ENCODE results near the gene C10orf88. TPM values are rescaled to one million over a fixed set of nuclear protein-coding genes. Genes with fewer than 3 reads are reported as not detected.
A peak's percentile ranks its signal among the peaks of the same experiment; 100 is the strongest.

The C10orf88 gene
- total and polyA plus RNA-seq, 4 experiments from 2014 or later, result 8.1 to 12.3 (median 10.1) TPM

GRCh38 chr10:122997864-122998263 lies 43.8 kb upstream of the C10orf88 start:
- intact Hi-C loops (cut with micrococcal nuclease), result no loop called here
- Mint-ChIP-seq H3K4me1 (peaks cover 23 to 41% (median 29%) of the 10 kb centered on the region in 4 donors), H3K27me3 (no peaks in the 10 kb centered on the region), H3K9me3 (peaks cover 0 to 5% (median 0%) of the 10 kb centered on the region in 8 donors), H3K27ac (peak overlapping the region in 2 of 7 donors; percentile 9 to 13), H3K36me3 (peaks cover 27 to 56% of the 10 kb centered on the region in 2 donors), H3K4me3 (no peak overlapping the region)
- ChIA-PET POLR2A (ENCODE audit: partially characterized antibody) (interaction anchor here (3.9 kb wide), 1 partner anchor 10 kb away, joined by 13 read pairs; the partner anchor contains the start of gene IKZF5), CTCF (ENCODE audit: partially characterized antibody) (interaction anchor here (0.7 to 1.5 kb wide), 3 partner anchors 10 to 18 kb away, joined by 3 read pairs; partner anchors contain the start of gene PSTK)
- Histone ChIP-seq H3K36me3 (ENCODE audit: insufficient read depth, low read length) (peaks cover 31% of the 10 kb centered on the region), H3K27me3 (ENCODE audit: insufficient read depth, low read length) (no peaks in the 10 kb centered on the region), H3K4me3 (ENCODE audit: low read length in 2 of 2) (no peak overlapping the region), H3K4me1 (ENCODE audit: insufficient read depth, low read length) (peaks cover 17% of the 10 kb centered on the region), H3K9me3 (ENCODE audit: control insufficient read depth in 1 of 2, low read length in 2 of 2) (no peaks in the 10 kb centered on the region), H3K27ac (ENCODE audit: low read depth, low read length) (no peak overlapping the region)
- no peak for DNase-seq

DNA sequence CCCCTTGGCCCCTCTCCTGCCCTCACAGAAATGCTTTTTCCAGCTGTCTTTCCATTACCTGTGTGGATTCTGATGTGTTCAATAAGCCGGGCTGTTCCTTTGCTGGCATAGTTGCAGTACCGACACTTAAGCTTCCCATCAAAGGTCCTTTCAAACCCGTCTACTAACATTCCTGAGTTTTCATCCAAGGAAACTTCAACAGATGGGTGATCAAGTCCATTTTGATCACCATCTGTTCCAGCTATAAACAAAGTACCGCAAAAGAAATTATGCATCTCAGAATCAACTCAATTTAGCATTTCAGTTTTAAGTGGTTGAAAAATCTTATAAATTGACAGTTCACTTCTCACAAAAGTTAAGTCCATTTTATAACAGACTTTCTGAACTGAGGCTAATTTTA lies 41.9 kb upstream of the C10orf88 start:
- DNase-seq, result no peak
- CTCF ChIA-PET (ENCODE audit: partially characterized antibody), result no interaction called here
- peak overlapping the region in 1 of 7 donors; percentile 69 for H3K27ac Mint-ChIP-seq
- peaks cover 23 to 60% of the 10 kb centered on the region in 2 donors for H3K36me3 Mint-ChIP-seq
- no peak overlapping the region for H3K4me3 Mint-ChIP-seq
- no peak overlapping the region for H3K4me3 ChIP-seq (ENCODE audit: low read length in 2 of 2)
- no peak overlapping the region for H3K27ac ChIP-seq (ENCODE audit: low read depth, low read length)
- peaks cover 17% of the 10 kb centered on the region for H3K4me1 ChIP-seq (ENCODE audit: insufficient read depth, low read length)
- no peaks in the 10 kb centered on the region for H3K27me3 Mint-ChIP-seq
- peaks cover 31% of the 10 kb centered on the region for H3K36me3 ChIP-seq (ENCODE audit: insufficient read depth, low read length)
- H3K4me1 Mint-ChIP-seq, result peaks cover 16 to 29% (median 23%) of the 10 kb centered on the region in 4 donors
- intact Hi-C loops (cut with micrococcal nuclease), result no loop called here
- H3K9me3 ChIP-seq (ENCODE audit: control insufficient read depth in 1 of 2, low read length in 2 of 2), result no peaks in the 10 kb centered on the region
- POLR2A ChIA-PET (ENCODE audit: partially characterized antibody), result interaction anchor here (3.9 kb wide), 1 partner anchor 12 kb away, joined by 13 read pairs; the partner anchor contains the start of gene IKZF5
- H3K27me3 ChIP-seq (ENCODE audit: insufficient read depth, low read length), result no peaks in the 10 kb centered on the region
- no peaks in the 10 kb centered on the region for H3K9me3 Mint-ChIP-seq

DNA sequence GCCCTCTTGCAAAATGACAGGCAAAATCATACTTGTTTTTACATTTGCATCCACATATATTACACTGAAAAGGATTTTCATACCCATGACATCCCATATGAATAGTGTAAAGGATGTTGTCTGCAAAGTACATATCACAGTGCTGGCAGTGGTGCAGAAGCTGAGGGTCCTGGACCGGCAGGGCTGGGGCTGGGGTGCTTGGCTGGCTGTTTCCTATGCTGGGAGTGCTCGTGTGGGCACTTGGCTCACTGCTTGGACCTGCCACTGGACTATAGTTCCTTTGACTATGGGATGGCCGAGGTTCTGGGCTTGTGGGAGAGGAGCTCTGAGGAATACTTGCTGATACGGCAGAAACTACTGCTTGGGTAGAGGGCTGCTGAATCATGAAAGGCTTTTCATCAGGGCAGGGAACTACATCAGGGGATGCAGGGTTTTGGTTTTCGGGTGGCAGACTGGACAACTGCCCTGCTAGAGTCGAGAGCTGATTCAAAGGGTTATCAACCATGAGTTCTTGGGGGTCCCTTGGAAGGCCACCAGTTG lies 39.8 kb upstream of the C10orf88 start:
- H3K4me3 Mint-ChIP-seq, result no peak overlapping the region
- H3K4me1 ChIP-seq (ENCODE audit: insufficient read depth, low read length), result no peaks in the 10 kb centered on the region
- peaks cover 4 to 9% (median 6%) of the 10 kb centered on the region in 4 donors for H3K4me1 Mint-ChIP-seq
- peaks cover 31% of the 10 kb centered on the region for H3K36me3 ChIP-seq (ENCODE audit: insufficient read depth, low read length)
- no peak for DNase-seq
- ChIA-PET CTCF (ENCODE audit: partially characterized antibody) (no interaction called here), POLR2A (ENCODE audit: partially characterized antibody) (no interaction called here)
- no peaks in the 10 kb centered on the region for H3K27me3 Mint-ChIP-seq
- no peak overlapping the region for H3K27ac ChIP-seq (ENCODE audit: low read depth, low read length)
- peak overlapping the region in 3 of 7 donors; percentile 32 to 57 (median 46) for H3K27ac Mint-ChIP-seq
- peaks cover 23 to 58% of the 10 kb centered on the region in 2 donors for H3K36me3 Mint-ChIP-seq
- no peaks in the 10 kb centered on the region for H3K9me3 ChIP-seq (ENCODE audit: control insufficient read depth in 1 of 2, low read length in 2 of 2)
- no peak overlapping the region for H3K4me3 ChIP-seq (ENCODE audit: low read length in 2 of 2)
- intact Hi-C loops (cut with micrococcal nuclease), result no loop called here
- no peaks in the 10 kb centered on the region for H3K27me3 ChIP-seq (ENCODE audit: insufficient read depth, low read length)
- H3K9me3 Mint-ChIP-seq, result no peaks in the 10 kb centered on the region

- Mint-ChIP-seq H3K9me3 (no peaks in the 10 kb centered on the region), H3K4me1 (peaks cover 0 to 5% (median 1%) of the 10 kb centered on the region in 4 donors), H3K4me3 (no peak overlapping the region), H3K27ac (no peak overlapping the region), H3K27me3 (no peaks in the 10 kb centered on the region), H3K36me3 (peaks cover 23 to 48% of the 10 kb centered on the region in 2 donors)
- Histone ChIP-seq H3K27ac (ENCODE audit: low read depth, low read length) (no peak overlapping the region), H3K9me3 (ENCODE audit: control insufficient read depth in 1 of 2, low read length in 2 of 2) (no peaks in the 10 kb centered on the region), H3K36me3 (ENCODE audit: insufficient read depth, low read length) (peaks cover 23% of the 10 kb centered on the region), H3K27me3 (ENCODE audit: insufficient read depth, low read length) (no peaks in the 10 kb centered on the region), H3K4me3 (ENCODE audit: low read length in 2 of 2) (no peak overlapping the region), H3K4me1 (ENCODE audit: insufficient read depth, low read length) (no peaks in the 10 kb centered on the region)
- DNase-seq, result no peak
- ChIA-PET POLR2A (ENCODE audit: partially characterized antibody) (no interaction called here), CTCF (ENCODE audit: partially characterized antibody) (interaction anchor here (2.8 to 3.0 kb wide), 2 partner anchors 10 to 12 kb away, joined by 9 to 12 read pairs; partner anchors contain the start of gene PSTK)
- intact Hi-C loops (cut with micrococcal nuclease), result no loop called here
These were observed 38.1 kb upstream of the C10orf88 start for GRCh38 chr10:122992031-122992585.

GRCh38 chr10:122990278-122990677 lies 36.3 kb upstream of the C10orf88 start:
- H3K36me3 ChIP-seq (ENCODE audit: insufficient read depth, low read length), result peaks cover 16% of the 10 kb centered on the region

GRCh38 chr10:122988501-122988900 lies 34.5 kb upstream of the C10orf88 start:
- no peak overlapping the region for H3K27ac Mint-ChIP-seq
- H3K27me3 Mint-ChIP-seq, result no peaks in the 10 kb centered on the region
- DNase-seq, result no peak
- H3K9me3 Mint-ChIP-seq, result no peaks in the 10 kb centered on the region
- no peaks in the 10 kb centered on the region for H3K36me3 ChIP-seq (ENCODE audit: insufficient read depth, low read length)
- H3K9me3 ChIP-seq (ENCODE audit: control insufficient read depth in 1 of 2, low read length in 2 of 2), result no peaks in the 10 kb centered on the region
- peaks cover 18 to 29% of the 10 kb centered on the region in 2 donors for H3K36me3 Mint-ChIP-seq
- ChIA-PET CTCF (ENCODE audit: partially characterized antibody) (no interaction called here), POLR2A (ENCODE audit: partially characterized antibody) (no interaction called here)
- no peaks in the 10 kb centered on the region for H3K27me3 ChIP-seq (ENCODE audit: insufficient read depth, low read length)
- H3K27ac ChIP-seq (ENCODE audit: low read depth, low read length), result no peak overlapping the region
- no peak overlapping the region for H3K4me3 ChIP-seq (ENCODE audit: low read length in 2 of 2)
- no peaks in the 10 kb centered on the region for H3K4me1 Mint-ChIP-seq
- no peak overlapping the region for H3K4me3 Mint-ChIP-seq
- no peaks in the 10 kb centered on the region for H3K4me1 ChIP-seq (ENCODE audit: insufficient read depth, low read length)
- intact Hi-C loops (cut with micrococcal nuclease), result no loop called here

More at GRCh38 chr10:122990278-122990677, 36.3 kb upstream of the C10orf88 start:
- H3K36me3 Mint-ChIP-seq, result peaks cover 20 to 41% of the 10 kb centered on the region in 2 donors
- Histone ChIP-seq H3K27ac (ENCODE audit: low read depth, low read length) (no peak overlapping the region), H3K9me3 (ENCODE audit: control insufficient read depth in 1 of 2, low read length in 2 of 2) (no peaks in the 10 kb centered on the region), H3K4me3 (ENCODE audit: low read length in 2 of 2) (no peak overlapping the region), H3K4me1 (ENCODE audit: insufficient read depth, low read length) (no peaks in the 10 kb centered on the region), H3K27me3 (ENCODE audit: insufficient read depth, low read length) (no peaks in the 10 kb centered on the region)
- no peaks in the 10 kb centered on the region for H3K9me3 Mint-ChIP-seq
- intact Hi-C loops (cut with micrococcal nuclease), result no loop called here
- peaks cover 0 to 2% (median under 1%) of the 10 kb centered on the region in 4 donors for H3K4me1 Mint-ChIP-seq
- ChIA-PET CTCF (ENCODE audit: partially characterized antibody) (interaction anchor here (2.8 to 3.0 kb wide), 2 partner anchors 8 to 11 kb away, joined by 9 to 12 read pairs; partner anchors contain the start of gene PSTK), POLR2A (ENCODE audit: partially characterized antibody) (interaction anchor here (1.0 kb wide), 1 partner anchor 17 kb away, joined by 4 read pairs; no protein-coding TSS in a partner anchor)
- H3K27ac Mint-ChIP-seq, result peak overlapping the region in 3 of 7 donors; percentile 9 to 75 (median 37)
- no peak for DNase-seq
- no peak overlapping the region for H3K4me3 Mint-ChIP-seq
- H3K27me3 Mint-ChIP-seq, result no peaks in the 10 kb centered on the region

DNA sequence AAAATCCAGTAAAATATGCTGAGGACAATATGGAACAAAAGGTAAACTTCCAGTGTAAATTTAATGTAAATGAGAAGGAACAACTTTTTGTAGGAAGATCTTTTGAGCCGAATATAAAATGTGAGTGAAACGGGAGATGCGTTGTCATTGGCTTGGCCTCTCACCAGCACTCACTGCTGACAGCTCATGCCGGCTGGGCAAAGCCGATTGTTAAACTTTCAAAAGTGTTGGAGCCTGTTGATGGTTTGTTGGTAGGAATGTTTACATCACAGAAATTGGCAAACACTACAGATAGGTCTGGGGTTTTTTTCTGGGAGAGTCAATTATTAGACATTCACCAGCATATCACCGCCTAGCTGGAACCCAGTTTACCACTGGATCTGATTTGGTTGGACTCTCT lies 32.3 kb upstream of the C10orf88 start:
- Histone ChIP-seq H3K4me1 (ENCODE audit: insufficient read depth, low read length) (no peaks in the 10 kb centered on the region), H3K9me3 (ENCODE audit: control insufficient read depth in 1 of 2, low read length in 2 of 2) (no peaks in the 10 kb centered on the region), H3K4me3 (ENCODE audit: low read length in 2 of 2) (no peak overlapping the region), H3K27me3 (ENCODE audit: insufficient read depth, low read length) (no peaks in the 10 kb centered on the region), H3K27ac (ENCODE audit: low read depth, low read length) (no peak overlapping the region), H3K36me3 (ENCODE audit: insufficient read depth, low read length) (no peaks in the 10 kb centered on the region)
- Mint-ChIP-seq H3K9me3 (no peaks in the 10 kb centered on the region), H3K4me1 (peaks cover 0 to 10% (median under 1%) of the 10 kb centered on the region in 4 donors), H3K27me3 (no peaks in the 10 kb centered on the region), H3K27ac (no peak overlapping the region), H3K36me3 (peaks cover 18 to 19% of the 10 kb centered on the region in 2 donors), H3K4me3 (no peak overlapping the region)
- ChIA-PET CTCF (ENCODE audit: partially characterized antibody) (no interaction called here), POLR2A (ENCODE audit: partially characterized antibody) (no interaction called here)
- intact Hi-C loops (cut with micrococcal nuclease), result no loop called here
- DNase-seq, result no peak

Data from CD4-positive, alpha-beta memory T cell (primary cell).